H9 (cell line): ENCODE measurements around the gene IGF2R. TPM values are rescaled to one million over a fixed set of nuclear protein-coding genes. Genes with fewer than 3 reads are reported as not detected.

Experiments used
- DNase-seq: peaks from one replicate; pipeline ENCODE4 v3.0.0-alpha.2; 2017
- H2AFZ ChIP-seq: one replicate; pipeline ENCODE4 v1.6.1; 2013; ENCODE audit warnings: mild to moderate bottlenecking, low read length, control low read depth, moderate library complexity
- H2AK5ac ChIP-seq: 2 replicates; pipeline ENCODE4 v1.6.1; 2013; ENCODE audit warnings: low read length, control low read depth, mixed read lengths; ENCODE audit not compliant: insufficient read length
- H2BK120ac ChIP-seq: one replicate; pipeline ENCODE4 v1.6.1; 2013; ENCODE audit warnings: low read depth, mild to moderate bottlenecking, low read length, control low read depth, inconsistent platforms; ENCODE audit not compliant: poor library complexity, severe bottlenecking
- H2BK12ac ChIP-seq: 2 replicates; pipeline ENCODE4 v1.6.1; 2013; ENCODE audit warnings: low read length, control low read depth, mixed read lengths, low read depth; ENCODE audit not compliant: insufficient read length
- H2BK15ac ChIP-seq: 2 replicates; pipeline ENCODE4 v1.6.1; 2013; ENCODE audit warnings: low read depth, low read length, control low read depth
- H2BK20ac ChIP-seq: one replicate; pipeline ENCODE4 v1.6.1; 2013; ENCODE audit warnings: low read depth, mild to moderate bottlenecking, low read length, control low read depth, inconsistent platforms; ENCODE audit not compliant: poor library complexity, severe bottlenecking
- H2BK5ac ChIP-seq: 2 replicates; pipeline ENCODE4 v1.6.1; 2013; ENCODE audit warnings: low read length, control low read depth, mixed read lengths; ENCODE audit not compliant: insufficient read length
- H3K14ac ChIP-seq: 2 replicates; pipeline ENCODE4 v1.6.1; 2013; ENCODE audit warnings: low read length, control low read depth; ENCODE audit not compliant: insufficient read depth
- H3K18ac ChIP-seq: 2 replicates; pipeline ENCODE4 v1.6.1; 2013; ENCODE audit warnings: low read depth, mild to moderate bottlenecking, mixed read lengths, low read length, control low read depth; ENCODE audit not compliant: insufficient read length
- H3K23ac ChIP-seq: 2 replicates; pipeline ENCODE4 v1.6.1; 2013; ENCODE audit warnings: low read length, control low read depth, mixed read lengths, low read depth; ENCODE audit not compliant: insufficient read length
- H3K23me2 ChIP-seq: 2 replicates; pipeline ENCODE4 v1.6.1; 2013; ENCODE audit warnings: low read depth, mild to moderate bottlenecking, mixed read lengths, low read length, control low read depth; ENCODE audit not compliant: insufficient read length, poor library complexity, severe bottlenecking
- H3K27ac ChIP-seq: 2 replicates; pipeline ENCODE4 v1.5.1; 2013; ENCODE audit warnings: low read length, control low read depth, mixed read lengths, low read depth; ENCODE audit not compliant: insufficient read length
- H3K27me3 ChIP-seq: 2 replicates; pipeline ENCODE4 v1.6.1; 2013; ENCODE audit warnings: low read length, control low read depth, inconsistent platforms; ENCODE audit not compliant: insufficient read depth
- H3K4ac ChIP-seq: 2 replicates; pipeline ENCODE4 v1.6.1; 2013; ENCODE audit warnings: low read depth, mild to moderate bottlenecking, control low read depth, inconsistent platforms, low read length, moderate library complexity
- H3K4me1 ChIP-seq: 2 replicates; pipeline ENCODE4 v1.6.1; 2013; ENCODE audit warnings: low read length, control low read depth, inconsistent platforms; ENCODE audit not compliant: insufficient read depth
- H3K4me2 ChIP-seq: 2 replicates; pipeline ENCODE4 v1.6.1; 2013; ENCODE audit warnings: low read length, control low read depth, mixed read lengths; ENCODE audit not compliant: insufficient read length, insufficient read depth
- H3K56ac ChIP-seq: 2 replicates; pipeline ENCODE4 v1.6.1; 2013; ENCODE audit warnings: low read depth, mild to moderate bottlenecking, mixed read lengths, low read length, control low read depth; ENCODE audit not compliant: insufficient read length
- H3K79me1 ChIP-seq: 2 replicates; pipeline ENCODE4 v1.6.1; 2013; ENCODE audit warnings: low read depth, mild to moderate bottlenecking, moderate library complexity, low read length, control low read depth, inconsistent platforms; ENCODE audit not compliant: insufficient read depth, poor library complexity, severe bottlenecking
- H3K79me2 ChIP-seq: 2 replicates; pipeline ENCODE4 v1.6.1; 2013; ENCODE audit warnings: low read length, control low read depth, inconsistent platforms; ENCODE audit not compliant: insufficient read depth
- H3K9ac ChIP-seq: 2 replicates; pipeline ENCODE4 v1.6.1; 2013; ENCODE audit warnings: low read length, control low read depth, mixed read lengths; ENCODE audit not compliant: insufficient read length; ENCODE audit errors: extremely low read depth
- H3K9me3 ChIP-seq: one replicate; pipeline ENCODE4 v1.6.1; 2013; ENCODE audit warnings: low read depth, low read length, inconsistent platforms; ENCODE audit not compliant: control insufficient read depth
- H3T11ph ChIP-seq: one replicate; pipeline ENCODE4 v1.6.1; 2013; ENCODE audit warnings: mild to moderate bottlenecking, low read length, control low read depth, inconsistent platforms
- H4K20me1 ChIP-seq: one replicate; pipeline ENCODE4 v1.6.1; 2013; ENCODE audit not compliant: control insufficient read depth, insufficient read length, insufficient read depth
- H4K5ac ChIP-seq: 2 replicates; pipeline ENCODE4 v1.6.1; 2013; ENCODE audit warnings: low read depth, mild to moderate bottlenecking, mixed read lengths, low read length, control low read depth; ENCODE audit not compliant: insufficient read length
- H4K8ac ChIP-seq: replicated peaks from 2 replicates; pipeline ENCODE4 v1.6.1; 2013; ENCODE audit warnings: low read length, control low read depth, mixed read lengths, low read depth; ENCODE audit not compliant: insufficient read length
- H4K91ac ChIP-seq: 2 replicates; pipeline ENCODE4 v1.6.1; 2013; ENCODE audit warnings: low read depth, mild to moderate bottlenecking, moderate library complexity, mixed read lengths, low read length, control low read depth; ENCODE audit not compliant: insufficient read length
- H3K27ac Mint-ChIP-seq, 3 experiments: 2 replicates in 2 of 3; 3 replicates in 1 of 3; pipeline ENCODE4 v1.8.0; 2020 to 2021; ENCODE audit warnings: mixed read lengths in 3 of 3, mild to moderate bottlenecking in 1 of 3, moderate library complexity in 1 of 3
- H3K27me3 Mint-ChIP-seq: 2 replicates; pipeline ENCODE4 v1.8.0; 2021; ENCODE audit warnings: low read depth, mild to moderate bottlenecking, moderate library complexity, mixed read lengths
- H3K36me3 Mint-ChIP-seq, 3 experiments: 2 replicates in 2 of 3; 3 replicates in 1 of 3; pipeline ENCODE4 v1.8.0; 2020 to 2021; ENCODE audit warnings: low read depth in 3 of 3, mixed read lengths in 3 of 3; ENCODE audit not compliant: insufficient read depth in 1 of 3
- H3K4me1 Mint-ChIP-seq, 2 experiments: 2 replicates each; pipeline ENCODE4 v1.8.0; 2020; ENCODE audit warnings: mixed read lengths in 2 of 2
- H3K4me3 Mint-ChIP-seq, 2 experiments: 2 replicates in 1 of 2; 3 replicates in 1 of 2; pipeline ENCODE4 v1.8.0; 2020 to 2021; ENCODE audit warnings: mild to moderate bottlenecking in 2 of 2, mixed read lengths in 2 of 2, moderate library complexity in 1 of 2
- H3K9me3 Mint-ChIP-seq, 2 experiments: 2 replicates in 1 of 2; 3 replicates in 1 of 2; pipeline ENCODE4 v1.8.0; 2020; ENCODE audit warnings: mild to moderate bottlenecking in 2 of 2, mixed read lengths in 2 of 2, moderate library complexity in 1 of 2
- WGBS: extraction: QIAGEN DNeasy Blood & Tissue Kit; methylation state at CpG from one replicate; pipeline ENCODE4 v1.1.7; 2013; ENCODE audit warnings: missing lambda C conversion rate, low lambda C conversion rate, mixed read lengths; ENCODE audit not compliant: insufficient read length; ENCODE audit errors: extremely low coverage; 5-methylcytosine and 5-hydroxymethylcytosine counted together
- total RNA-seq: library from RNA; stranded (reverse); gene quantifications from 2 replicates; pipeline ENCODE4 v1.2.1, GENCODE V29; 2021
- TF ChIP-seq, protein P1 (sequence below): fragments of 200-600 bp; sonication (generic); conservative IDR thresholded peaks from 3 replicates; pipeline ENCODE4 v1.8.0; 2021; ENCODE audit warnings: antibody characterized with exemption, mild to moderate bottlenecking

Gene IGF2R
- total RNA-seq, 1 experiment from 2014 or later = 66.7 TPM

DNA sequence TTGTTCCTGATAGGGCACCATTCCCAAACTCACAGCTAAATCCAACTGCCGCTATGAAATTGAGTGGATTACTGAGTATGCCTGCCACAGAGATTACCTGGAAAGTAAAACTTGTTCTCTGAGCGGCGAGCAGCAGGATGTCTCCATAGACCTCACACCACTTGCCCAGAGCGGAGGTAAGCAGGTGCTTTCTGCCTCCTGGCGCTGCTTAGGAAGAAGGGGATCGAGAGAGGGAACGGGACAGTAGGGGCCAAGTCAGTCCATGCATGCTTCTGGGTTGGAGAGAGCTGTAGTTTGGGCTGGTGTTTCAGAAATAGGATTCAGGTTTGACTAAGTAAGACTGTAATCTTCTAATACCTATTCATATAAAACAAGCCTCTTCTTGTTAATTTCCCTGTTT lies 63.7 kb downstream of the IGF2R start:
- Histone ChIP-seq H3K23me2 (no peaks in the 10 kb centered on the region), H2AK5ac (no peak overlapping the region), H2BK20ac (no peak overlapping the region), H4K91ac (no peak overlapping the region), H3K4ac (no peak overlapping the region), H3K23ac (no peak overlapping the region), H4K8ac (no peak overlapping the region), H3K4me2 (no peak overlapping the region), H3K27ac (no peak overlapping the region), H4K20me1 (no peaks in the 10 kb centered on the region), H3K18ac (no peak overlapping the region), H3K4me1 (no peaks in the 10 kb centered on the region), H2BK15ac (no peak overlapping the region), H4K5ac (no peak overlapping the region), H2BK120ac (no peak overlapping the region), H2BK5ac (no peak overlapping the region), H3K9me3 (no peaks in the 10 kb centered on the region), H3K79me1 (no peaks in the 10 kb centered on the region), H3K9ac (no peak overlapping the region), H3K14ac (no peak overlapping the region), H3K27me3 (no peaks in the 10 kb centered on the region), H2AFZ (no peak overlapping the region), H3T11ph (no peak overlapping the region), H3K79me2 (no peaks in the 10 kb centered on the region), H3K56ac (no peak overlapping the region), H2BK12ac (no peak overlapping the region)
- no peaks in the 10 kb centered on the region for H3K9me3 Mint-ChIP-seq
- no CpG with 5 or more reads among the region's 7 CpGs for WGBS
- H3K4me1 Mint-ChIP-seq = peaks cover 0 to 8% of the 10 kb centered on the region in 2 experiments; a peak in 2 of 4 replicates
- no peak overlapping the region for H3K4me3 Mint-ChIP-seq
- TF ChIP-seq, protein P1, sequence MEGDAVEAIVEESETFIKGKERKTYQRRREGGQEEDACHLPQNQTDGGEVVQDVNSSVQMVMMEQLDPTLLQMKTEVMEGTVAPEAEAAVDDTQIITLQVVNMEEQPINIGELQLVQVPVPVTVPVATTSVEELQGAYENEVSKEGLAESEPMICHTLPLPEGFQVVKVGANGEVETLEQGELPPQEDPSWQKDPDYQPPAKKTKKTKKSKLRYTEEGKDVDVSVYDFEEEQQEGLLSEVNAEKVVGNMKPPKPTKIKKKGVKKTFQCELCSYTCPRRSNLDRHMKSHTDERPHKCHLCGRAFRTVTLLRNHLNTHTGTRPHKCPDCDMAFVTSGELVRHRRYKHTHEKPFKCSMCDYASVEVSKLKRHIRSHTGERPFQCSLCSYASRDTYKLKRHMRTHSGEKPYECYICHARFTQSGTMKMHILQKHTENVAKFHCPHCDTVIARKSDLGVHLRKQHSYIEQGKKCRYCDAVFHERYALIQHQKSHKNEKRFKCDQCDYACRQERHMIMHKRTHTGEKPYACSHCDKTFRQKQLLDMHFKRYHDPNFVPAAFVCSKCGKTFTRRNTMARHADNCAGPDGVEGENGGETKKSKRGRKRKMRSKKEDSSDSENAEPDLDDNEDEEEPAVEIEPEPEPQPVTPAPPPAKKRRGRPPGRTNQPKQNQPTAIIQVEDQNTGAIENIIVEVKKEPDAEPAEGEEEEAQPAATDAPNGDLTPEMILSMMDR = no peak
- peaks cover 40 to 85% (median 80%) of the 10 kb centered on the region in 3 experiments; a peak in 6 of 7 replicates for H3K36me3 Mint-ChIP-seq
- 0 out of 7 replicates have a peak overlapping the region, but pooled peaks of 1 of the 3 experiments have one; percentile 58 for H3K27ac Mint-ChIP-seq
- no peak for DNase-seq
- H3K27me3 Mint-ChIP-seq = no peaks in the 10 kb centered on the region
